ENCODE measurements around the gene KLF16. TPM values are rescaled to one million over a fixed set of nuclear protein-coding genes. Genes with fewer than 3 reads are reported as not detected.

The KLF16 gene
- total and polyA plus RNA-seq, 9 of the 15 experiments (the other 6 are each of a cell fraction or from before 2014, with no cell fraction given): 0.04 to 60.4 (median 6.8) TPM

DNA sequence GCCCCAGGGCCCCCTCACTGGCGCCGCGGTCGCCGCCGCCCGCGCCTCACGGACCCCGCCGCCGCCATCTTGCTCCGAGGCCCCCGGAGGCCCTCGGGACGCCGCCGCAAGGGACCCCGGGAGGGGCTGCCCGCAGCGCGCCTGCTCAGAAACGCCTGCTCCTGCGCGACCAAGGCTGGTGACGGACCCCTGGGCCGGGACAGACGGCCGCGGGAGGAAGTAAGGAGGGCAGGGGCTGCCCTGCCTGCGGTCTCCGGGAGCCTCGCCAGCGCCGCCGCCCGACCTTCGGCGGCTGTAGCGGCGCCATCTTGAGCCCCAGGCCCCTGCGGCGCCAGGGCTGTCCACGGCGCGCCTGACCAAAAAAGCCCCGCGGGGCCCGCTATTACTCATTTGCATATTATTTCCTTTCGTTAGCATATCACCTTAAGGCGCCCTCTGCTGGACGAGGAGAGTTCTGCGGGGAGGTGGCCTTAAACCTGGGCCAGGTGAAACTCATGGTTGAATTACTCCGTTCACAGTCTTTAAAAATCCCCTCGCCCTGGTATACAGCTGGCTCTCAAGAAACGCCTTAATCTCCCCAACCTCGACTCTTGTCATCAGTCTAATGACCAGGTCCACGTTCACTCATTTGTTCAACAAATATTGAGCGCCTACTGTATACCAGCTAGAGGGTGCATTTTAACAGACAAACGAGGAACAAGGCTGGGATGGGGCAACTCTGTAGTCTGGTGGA, 14.8 kb downstream of the KLF16 start, which contains the start of gene REXO1 (continued):
- no peak; the same call in 1 of the 2 replicates for TF ChIP-seq E2F1 (CRISPR knock-in tag; IDR thresholded peaks at IDR 0.05)
- TF ChIP-seq CSDE1 (IDR thresholded peaks at IDR 0.05): no peak
- TF ChIP-seq POLR2AphosphoS5 (IDR thresholded peaks at IDR 0.05; ENCODE audit: control insufficient read depth, insufficient read depth, low read depth, low read length): peak; percentile 66
- TF ChIP-seq ZNF77 (CRISPR knock-in tag; IDR thresholded peaks at IDR 0.05): no peak
- TF ChIP-seq ZFP1 (CRISPR knock-in tag; IDR thresholded peaks at IDR 0.05): no peak
- TF ChIP-seq, protein P1, sequence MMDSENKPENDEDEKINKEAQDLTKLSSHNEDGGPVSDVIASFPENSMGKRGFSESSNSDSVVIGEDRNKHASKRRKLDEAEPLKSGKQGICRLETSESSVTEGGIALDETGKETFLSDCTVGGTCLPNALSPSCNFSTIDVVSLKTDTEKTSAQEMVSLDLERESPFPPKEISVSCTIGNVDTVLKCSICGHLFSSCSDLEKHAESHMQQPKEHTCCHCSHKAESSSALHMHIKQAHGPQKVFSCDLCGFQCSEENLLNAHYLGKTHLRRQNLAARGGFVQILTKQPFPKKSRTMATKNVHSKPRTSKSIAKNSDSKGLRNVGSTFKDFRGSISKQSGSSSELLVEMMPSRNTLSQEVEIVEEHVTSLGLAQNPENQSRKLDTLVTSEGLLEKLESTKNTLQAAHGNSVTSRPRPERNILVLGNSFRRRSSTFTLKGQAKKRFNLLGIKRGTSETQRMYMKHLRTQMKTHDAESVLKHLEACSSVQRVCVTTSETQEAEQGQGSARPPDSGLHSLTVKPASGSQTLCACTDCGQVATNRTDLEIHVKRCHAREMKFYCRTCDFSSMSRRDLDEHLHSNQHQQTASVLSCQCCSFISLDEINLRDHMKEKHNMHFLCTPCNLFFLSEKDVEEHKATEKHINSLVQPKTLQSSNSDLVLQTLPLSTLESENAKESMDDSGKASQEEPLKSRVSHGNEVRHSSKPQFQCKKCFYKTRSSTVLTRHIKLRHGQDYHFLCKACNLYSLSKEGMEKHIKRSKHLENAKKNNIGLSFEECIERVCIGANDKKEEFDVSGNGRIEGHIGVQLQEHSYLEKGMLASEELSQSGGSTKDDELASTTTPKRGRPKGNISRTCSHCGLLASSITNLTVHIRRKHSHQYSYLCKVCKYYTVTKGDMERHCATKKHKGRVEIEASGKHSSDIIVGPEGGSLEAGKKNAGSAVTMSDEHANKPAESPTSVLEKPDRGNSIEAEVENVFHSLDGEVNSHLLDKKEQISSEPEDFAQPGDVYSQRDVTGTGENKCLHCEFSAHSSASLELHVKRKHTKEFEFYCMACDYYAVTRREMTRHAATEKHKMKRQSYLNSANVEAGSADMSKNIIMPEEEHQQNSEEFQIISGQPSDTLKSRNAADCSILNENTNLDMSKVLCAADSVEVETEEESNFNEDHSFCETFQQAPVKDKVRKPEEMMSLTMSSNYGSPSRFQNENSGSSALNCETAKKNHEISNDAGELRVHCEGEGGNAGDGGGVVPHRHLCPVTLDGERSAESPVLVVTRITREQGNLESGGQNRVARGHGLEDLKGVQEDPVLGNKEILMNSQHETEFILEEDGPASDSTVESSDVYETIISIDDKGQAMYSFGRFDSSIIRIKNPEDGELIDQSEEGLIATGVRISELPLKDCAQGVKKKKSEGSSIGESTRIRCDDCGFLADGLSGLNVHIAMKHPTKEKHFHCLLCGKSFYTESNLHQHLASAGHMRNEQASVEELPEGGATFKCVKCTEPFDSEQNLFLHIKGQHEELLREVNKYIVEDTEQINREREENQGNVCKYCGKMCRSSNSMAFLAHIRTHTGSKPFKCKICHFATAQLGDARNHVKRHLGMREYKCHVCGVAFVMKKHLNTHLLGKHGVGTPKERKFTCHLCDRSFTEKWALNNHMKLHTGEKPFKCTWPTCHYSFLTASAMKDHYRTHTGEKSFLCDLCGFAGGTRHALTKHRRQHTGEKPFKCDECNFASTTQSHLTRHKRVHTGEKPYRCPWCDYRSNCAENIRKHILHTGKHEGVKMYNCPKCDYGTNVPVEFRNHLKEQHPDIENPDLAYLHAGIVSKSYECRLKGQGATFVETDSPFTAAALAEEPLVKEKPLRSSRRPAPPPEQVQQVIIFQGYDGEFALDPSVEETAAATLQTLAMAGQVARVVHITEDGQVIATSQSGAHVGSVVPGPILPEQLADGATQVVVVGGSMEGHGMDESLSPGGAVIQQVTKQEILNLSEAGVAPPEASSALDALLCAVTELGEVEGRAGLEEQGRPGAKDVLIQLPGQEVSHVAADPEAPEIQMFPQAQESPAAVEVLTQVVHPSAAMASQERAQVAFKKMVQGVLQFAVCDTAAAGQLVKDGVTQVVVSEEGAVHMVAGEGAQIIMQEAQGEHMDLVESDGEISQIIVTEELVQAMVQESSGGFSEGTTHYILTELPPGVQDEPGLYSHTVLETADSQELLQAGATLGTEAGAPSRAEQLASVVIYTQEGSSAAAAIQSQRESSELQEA (IDR thresholded peaks at IDR 0.05; ENCODE audit: low read depth): no peak
- TF ChIP-seq SAFB (IDR thresholded peaks at IDR 0.05; ENCODE audit: borderline replicate concordance, low read depth, low read length): no peak
- TF ChIP-seq SP1 (CRISPR knock-in tag; IDR thresholded peaks at IDR 0.05): peak; percentile 75; the same call in 1 of the 2 replicates
- no peak for TF ChIP-seq ZNF778 (CRISPR knock-in tag; IDR thresholded peaks at IDR 0.05)
- TF ChIP-seq POLR3G (IDR thresholded peaks at IDR 0.05; ENCODE audit: extremely low read depth, insufficient read length, insufficient replicate concordance): no peak
